ENCODE data around the gene FDX2.

Gene FDX2

GRCh38 chr19:10318807-10319682 lies 3.2 kb upstream of the FDX2 start:
- DNase-seq (ENCODE audit: low spot score), result no peak
- H3K27ac ChIP-seq, result peak overlapping the region; percentile 76
- no peak for TF ChIP-seq CTCF (conservative IDR thresholded peaks at IDR 0.05; ENCODE audit: low read depth)
- ChIA-PET CTCF (interaction anchor here (1.0 to 1.2 kb wide), 2 partner anchors 12 to 49 kb away, joined by 3 read pairs; no protein-coding TSS in a partner anchor), POLR2A (ENCODE audit: low non-redundant PET) (no interaction called here)

GRCh38 chr19:10317857-10318462 lies 2.1 kb upstream of the FDX2 start:
- ChIA-PET CTCF (interaction anchor here (1.0 to 1.2 kb wide), 2 partner anchors 13 to 48 kb away, joined by 3 read pairs; no protein-coding TSS in a partner anchor), POLR2A (ENCODE audit: low non-redundant PET) (interaction anchor here (0.6 kb wide), 1 partner anchor 48 kb away, joined by 3 read pairs; no protein-coding TSS in a partner anchor)
- no peak for TF ChIP-seq CTCF (conservative IDR thresholded peaks at IDR 0.05; ENCODE audit: low read depth)
- DNase-seq (ENCODE audit: low spot score), result no peak
- H3K27ac ChIP-seq, result peak overlapping the region; percentile 76

GRCh38 chr19:10317045-10317856 lies 1.4 kb upstream of the FDX2 start:
- DNase-seq (ENCODE audit: low spot score), result no peak
- peak overlapping the region; percentile 76 for H3K27ac ChIP-seq
- ChIA-PET POLR2A (ENCODE audit: low non-redundant PET) (interaction anchor here (0.6 kb wide), 1 partner anchor 48 kb away, joined by 3 read pairs; no protein-coding TSS in a partner anchor), CTCF (interaction anchor here (0.5 kb wide), 1 partner anchor 83 kb away, joined by 3 read pairs; no protein-coding TSS in a partner anchor)
- no peak for TF ChIP-seq CTCF (conservative IDR thresholded peaks at IDR 0.05; ENCODE audit: low read depth)

GRCh38 chr19:10316229-10317044 lies 622 bp upstream of the FDX2 start:
- ChIA-PET POLR2A (ENCODE audit: low non-redundant PET) (interaction anchor here (0.6 to 0.7 kb wide), 2 partner anchors 10 to 155 kb away, joined by 3 to 9 read pairs; no protein-coding TSS in a partner anchor), CTCF (interaction anchor here (0.5 kb wide), 1 partner anchor 84 kb away, joined by 3 read pairs; no protein-coding TSS in a partner anchor)
- no peak for DNase-seq (ENCODE audit: low spot score)
- TF ChIP-seq CTCF (conservative IDR thresholded peaks at IDR 0.05; ENCODE audit: low read depth), result no peak
- peak overlapping the region; percentile 76 for H3K27ac ChIP-seq

GRCh38 chr19:10309423-10309822 lies 6.4 kb downstream of the FDX2 start, which contains the start of gene ZGLP1:
TSS of gene ZGLP1 (minus strand) at chr19:10309815.
- DNase-seq (ENCODE audit: low spot score), result no peak
- POLR2A ChIA-PET (ENCODE audit: low non-redundant PET), result no interaction called here
- H3K27ac ChIP-seq, result peak within 1 kb of the TSS; percentile 19
- CTCF ChIA-PET, result no interaction called here
- TF ChIP-seq CTCF (conservative IDR thresholded peaks at IDR 0.05; ENCODE audit: low read depth), result no peak

All from RWPE1 (cell line).